Heart left ventricle (tissue), 13 donors: ENCODE results near the gene SRR.

Experiments
- CTCF ChIP-seq, 12 donors: fragments of 200-600 bp; sonication (generic) in 4 of 12; IDR thresholded peaks; one replicate each; pipeline versions ENCODE4 v1.5.0 to v1.8.0; 2018 to 2022; ENCODE audit warnings: antibody characterized with exemption in 12 of 12, mild to moderate bottlenecking in 5 of 12
- POLR2A ChIP-seq, 2 donors: fragments of 450-650 bp; IDR thresholded peaks; one replicate each; pipeline ENCODE4 v1.6.1; 2017; ENCODE audit warnings: antibody characterized with exemption in 2 of 2, mild to moderate bottlenecking in 2 of 2, moderate library complexity in 2 of 2
- donor health status: ischemic (EF 13 %, LVEDD 7.1; RV severe dilation, severe dysfunction).
- donor health status: DM: no; HTN: yes; CAD: no.
- donor health status: DM: no; HTN: no; CAD: no.
- donor health status: ischemic (EF 25% LVEDD 6.9; RV normal size, moderate dysfunction).
- donor health status: ischemic (EF 25% LVEDD 5.7; RV mildly dilated, moderate dysfunction).
- donor health status: ischemic (EF 35%, LVEDD 5.7; RV mildly dilated, moderate dysfunction).
- donor health status: nonischemic (EF 11% LVEDD 7.7; RV severe dilation, severe dysfunction).
- donor health status: DM: yes; HTN: yes; CAD: no.
- donor health status: PGD.
- donor health status: ischemic (EF 29% LVEDD 5.4; RV normal size, mild dysfunction).
- donor health status: nonischemic (EF 23%, LVEDD 6.1; RV moderate dilation, normal function).

- TF ChIP-seq CTCF (IDR thresholded peaks at IDR 0.05) (no peak), POLR2A (IDR thresholded peaks at IDR 0.05) (no peak)
Observed at GRCh38 chr17:2297023-2297422, 6.7 kb upstream of the SRR start.
